ENCODE results near the gene UBASH3A. TPM values are rescaled to one million over a fixed set of nuclear protein-coding genes. Genes with fewer than 3 reads are reported as not detected.
A peak's percentile ranks its signal among the peaks of the same experiment; 100 is the strongest.

The UBASH3A gene
- total RNA-seq: not detected in 2 replicates

- DNase-seq: no peak
These were observed at the start of gene UBASH3A for GRCh38 chr21:42403611-42404231. TSS of gene UBASH3A (plus strand) at chr21:42403902. CDS start at chr21:42403946, 44 bp downstream.

GRCh38 chr21:42356046-42356445 is 47.7 kb upstream of the UBASH3A start:
- DNase-seq: no peak

- no peak for DNase-seq
These were observed 47.1 kb upstream of the UBASH3A start for GRCh38 chr21:42356650-42357049.

- no peak for DNase-seq
These were observed 46.4 kb upstream of the UBASH3A start for GRCh38 chr21:42357307-42357706.

GRCh38 chr21:42358261-42358660 is 45.4 kb upstream of the UBASH3A start:
- DNase-seq: no peak

- no peak for DNase-seq
These were observed 44.8 kb upstream of the UBASH3A start for GRCh38 chr21:42358937-42359336.

- DNase-seq: no peak
These were observed 43.4 kb upstream of the UBASH3A start for GRCh38 chr21:42360317-42360716.

- DNase-seq: no peak
These were observed 42.4 kb upstream of the UBASH3A start for GRCh38 chr21:42361286-42361685.

GRCh38 chr21:42362198-42362597 is 41.5 kb upstream of the UBASH3A start:
- DNase-seq: no peak

- no peak for DNase-seq
These were observed 41.0 kb upstream of the UBASH3A start for GRCh38 chr21:42362700-42363099.

GRCh38 chr21:42363312-42363711 is 40.4 kb upstream of the UBASH3A start:
- no peak for DNase-seq

- no peak for DNase-seq
These were observed 39.3 kb upstream of the UBASH3A start for GRCh38 chr21:42364304-42364865.

- no peak for DNase-seq
These were observed 37.9 kb upstream of the UBASH3A start for GRCh38 chr21:42365770-42366169.

GRCh38 chr21:42366292-42367010 is 37.3 kb upstream of the UBASH3A start, which contains the start of gene TFF1:
TSS of gene TFF1 (minus strand) at chr21:42366535. CDS start at chr21:42366495, 40 bp downstream.
- DNase-seq: peak; percentile 40

- DNase-seq: no peak
These were observed 36.1 kb upstream of the UBASH3A start for GRCh38 chr21:42367367-42368165.

GRCh38 chr21:42369821-42370220 is 33.9 kb upstream of the UBASH3A start:
- DNase-seq: no peak

- DNase-seq: no peak
These were observed 32.6 kb upstream of the UBASH3A start for GRCh38 chr21:42370894-42371654.

GRCh38 chr21:42373196-42373907 is 30.4 kb upstream of the UBASH3A start:
- no peak for DNase-seq

- DNase-seq: no peak
These were observed 29.7 kb upstream of the UBASH3A start for GRCh38 chr21:42373908-42374455.

GRCh38 chr21:42374457-42374856 is 29.2 kb upstream of the UBASH3A start:
- DNase-seq: no peak

- no peak for DNase-seq
These were observed 28.7 kb upstream of the UBASH3A start for GRCh38 chr21:42374864-42375499.

Measured in dermis blood vessel endothelial cell (primary cell).